Measurements from ENCODE around the gene CTAG1A.
"Not testable (repeated sequence)": the region's sequence is repeated elsewhere in the genome, so short reads cannot be mapped to it uniquely, and the experiment has no call there.

DNA sequence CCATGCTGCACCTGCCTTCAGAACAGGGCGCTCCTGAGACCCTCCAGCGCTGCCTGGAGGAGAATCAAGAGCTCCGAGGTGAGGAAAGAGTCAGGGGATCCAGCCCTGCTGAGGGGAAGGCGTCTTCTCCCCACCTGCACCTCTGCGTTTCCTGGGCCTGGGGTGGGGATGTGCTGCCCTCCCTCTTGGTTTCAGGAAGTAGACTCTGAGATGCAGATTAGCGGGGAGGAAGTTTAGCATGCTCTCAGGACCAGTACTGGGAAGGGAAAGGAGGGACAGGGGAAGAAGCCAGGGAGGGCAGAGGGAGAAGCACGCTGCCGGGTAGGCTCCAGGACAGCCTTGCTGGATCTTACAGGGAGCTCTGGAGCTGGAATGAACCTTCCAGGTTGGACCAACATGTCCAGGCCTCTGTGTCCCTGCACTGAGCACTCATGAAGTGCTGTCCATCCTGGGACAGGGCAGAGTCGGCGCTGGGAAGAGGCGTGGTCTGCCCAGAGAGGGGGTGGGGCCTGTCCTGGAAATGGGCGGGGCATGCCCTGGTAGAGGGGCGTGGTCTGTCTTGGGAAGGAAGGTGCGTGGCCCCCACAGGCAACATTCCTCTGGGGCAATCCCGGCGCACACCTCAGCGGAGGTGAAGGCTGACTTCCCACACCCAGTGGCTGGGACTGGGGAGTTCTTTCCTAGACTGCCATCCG lies 32.7 kb upstream of the CTAG1A start:
- TF ChIP-seq, protein P1, sequence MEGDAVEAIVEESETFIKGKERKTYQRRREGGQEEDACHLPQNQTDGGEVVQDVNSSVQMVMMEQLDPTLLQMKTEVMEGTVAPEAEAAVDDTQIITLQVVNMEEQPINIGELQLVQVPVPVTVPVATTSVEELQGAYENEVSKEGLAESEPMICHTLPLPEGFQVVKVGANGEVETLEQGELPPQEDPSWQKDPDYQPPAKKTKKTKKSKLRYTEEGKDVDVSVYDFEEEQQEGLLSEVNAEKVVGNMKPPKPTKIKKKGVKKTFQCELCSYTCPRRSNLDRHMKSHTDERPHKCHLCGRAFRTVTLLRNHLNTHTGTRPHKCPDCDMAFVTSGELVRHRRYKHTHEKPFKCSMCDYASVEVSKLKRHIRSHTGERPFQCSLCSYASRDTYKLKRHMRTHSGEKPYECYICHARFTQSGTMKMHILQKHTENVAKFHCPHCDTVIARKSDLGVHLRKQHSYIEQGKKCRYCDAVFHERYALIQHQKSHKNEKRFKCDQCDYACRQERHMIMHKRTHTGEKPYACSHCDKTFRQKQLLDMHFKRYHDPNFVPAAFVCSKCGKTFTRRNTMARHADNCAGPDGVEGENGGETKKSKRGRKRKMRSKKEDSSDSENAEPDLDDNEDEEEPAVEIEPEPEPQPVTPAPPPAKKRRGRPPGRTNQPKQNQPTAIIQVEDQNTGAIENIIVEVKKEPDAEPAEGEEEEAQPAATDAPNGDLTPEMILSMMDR (IDR thresholded peaks at IDR 0.05), result not testable (repeated sequence)
- TF ChIP-seq POLR2A (IDR thresholded peaks at IDR 0.05), result not testable (repeated sequence)

Measured in tibial nerve (tissue), 3 donors.